Spinal cord (tissue), 10 donors: ENCODE data around the gene PTGIR. TPM values are rescaled to one million over a fixed set of nuclear protein-coding genes. Genes with fewer than 3 reads are reported as not detected.

Experiments
- DNase-seq, 6 donors: peaks; one replicate each; pipeline versions ENCODE4 v3.0.0 to v3.0.0-alpha.2; 2013 to 2015; ENCODE audit warnings: low spot score in 6 of 6, low read depth in 4 of 6
- H3K27ac ChIP-seq: one replicate; pipeline ENCODE4 v1.5.1; 2013; ENCODE audit warnings: low read depth, low read length, control low read depth
- H3K27me3 ChIP-seq: one replicate; pipeline ENCODE4 v1.6.1; 2013; ENCODE audit warnings: low read length; ENCODE audit not compliant: control insufficient read depth, insufficient read depth
- H3K36me3 ChIP-seq: one replicate; pipeline ENCODE4 v1.6.1; 2013; ENCODE audit warnings: low read length; ENCODE audit not compliant: control insufficient read depth, insufficient read depth
- H3K4me1 ChIP-seq: one replicate; pipeline ENCODE4 v1.6.1; 2013; ENCODE audit warnings: low read length; ENCODE audit not compliant: control insufficient read depth, insufficient read depth
- H3K4me3 ChIP-seq: one replicate; pipeline ENCODE4 v1.5.1; 2013; ENCODE audit warnings: low read depth, low read length, control low read depth
- H3K9me3 ChIP-seq: one replicate; pipeline ENCODE4 v1.6.1; 2013; ENCODE audit warnings: low read length; ENCODE audit not compliant: control insufficient read depth, insufficient read depth
- WGBS: methylation state at CpG from one replicate; pipeline ENCODE4 v1.1.5; 2013; ENCODE audit warnings: missing lambda C conversion rate; ENCODE audit not compliant: insufficient coverage; 5-methylcytosine and 5-hydroxymethylcytosine counted together
- polyA plus RNA-seq, 2 donors: library from polyadenylated mRNA; unstranded; fragments of 120-200 nt; gene quantifications; one replicate each; pipeline ENCODE4 v1.2.1, GENCODE V29; 2013; ENCODE audit not compliant: insufficient read length in 2 of 2
- total RNA-seq, 2 donors: library from RNA; depleted of rRNA in 1 of 2; stranded (reverse); fragments of 120-200 nt in 1 of 2; fragments of >200 nt in 1 of 2; gene quantifications; one replicate each; pipeline versions ENCODE4 v1.2.3 to v1.2.4, GENCODE V29; 2013 to 2014
- donor health status: healthy.

Gene PTGIR
- total and polyA plus RNA-seq, 4 donors = 0.62 to 1.9 (median 0.71) TPM

GRCh38 chr19:46608581-46609345 lies 16.1 kb downstream of the PTGIR start:
- Histone ChIP-seq H3K27ac (no peak overlapping the region), H3K4me1 (peaks cover 43% of the 10 kb centered on the region), H3K9me3 (no peaks in the 10 kb centered on the region), H3K36me3 (peaks cover 71% of the 10 kb centered on the region), H3K4me3 (no peak overlapping the region), H3K27me3 (no peaks in the 10 kb centered on the region)
- 91% methylated on average over 26 of the region's 27 CpGs for WGBS
- no peak for DNase-seq

- no peak overlapping the region for H3K4me3 ChIP-seq
- 80% methylated on average over 7 of the region's 9 CpGs for WGBS
- no peak overlapping the region for H3K27ac ChIP-seq
- no peaks in the 10 kb centered on the region for H3K9me3 ChIP-seq
- no peaks in the 10 kb centered on the region for H3K27me3 ChIP-seq
- peaks cover 76% of the 10 kb centered on the region for H3K36me3 ChIP-seq
- peaks cover 48% of the 10 kb centered on the region for H3K4me1 ChIP-seq
- DNase-seq = no peak
Observed at GRCh38 chr19:46608178-46608577, 16.7 kb downstream of the PTGIR start.

- H3K4me1 ChIP-seq = peaks cover 55% of the 10 kb centered on the region
- peaks cover 80% of the 10 kb centered on the region for H3K36me3 ChIP-seq
- H3K4me3 ChIP-seq = no peak overlapping the region
- DNase-seq = no peak
- no peaks in the 10 kb centered on the region for H3K9me3 ChIP-seq
- 70% methylated on average over 12 of the region's 12 CpGs for WGBS
- H3K27me3 ChIP-seq = no peaks in the 10 kb centered on the region
- H3K27ac ChIP-seq = no peak overlapping the region
Observed at GRCh38 chr19:46607448-46607841, 17.4 kb downstream of the PTGIR start.

GRCh38 chr19:46606681-46607447 lies 18.0 kb downstream of the PTGIR start:
- Histone ChIP-seq H3K4me1 (peaks cover 58% of the 10 kb centered on the region), H3K27me3 (no peaks in the 10 kb centered on the region), H3K27ac (no peak overlapping the region), H3K4me3 (no peak overlapping the region), H3K9me3 (no peaks in the 10 kb centered on the region), H3K36me3 (peaks cover 79% of the 10 kb centered on the region)
- no peak for DNase-seq
- WGBS = 86% methylated on average over 9 of the region's 12 CpGs

GRCh38 chr19:46606019-46606418 lies 18.9 kb downstream of the PTGIR start:
- DNase-seq = no peak
- Histone ChIP-seq H3K4me1 (peaks cover 58% of the 10 kb centered on the region), H3K36me3 (peaks cover 74% of the 10 kb centered on the region), H3K9me3 (no peaks in the 10 kb centered on the region), H3K27ac (no peak overlapping the region), H3K27me3 (no peaks in the 10 kb centered on the region), H3K4me3 (no peak overlapping the region)
- WGBS = 90% methylated on average over 11 of the region's 11 CpGs

- no peaks in the 10 kb centered on the region for H3K9me3 ChIP-seq
- 49% methylated on average over 13 of the region's 16 CpGs for WGBS
- DNase-seq = no peak
- peaks cover 61% of the 10 kb centered on the region for H3K4me1 ChIP-seq
- H3K36me3 ChIP-seq = peaks cover 68% of the 10 kb centered on the region
- peak overlapping the region; percentile 19 for H3K27ac ChIP-seq
- no peak overlapping the region for H3K4me3 ChIP-seq
- H3K27me3 ChIP-seq = no peaks in the 10 kb centered on the region
Observed at GRCh38 chr19:46605356-46605821, 19.5 kb downstream of the PTGIR start.

GRCh38 chr19:46604781-46605355 lies 20.0 kb downstream of the PTGIR start:
- H3K36me3 ChIP-seq = peaks cover 62% of the 10 kb centered on the region
- no peaks in the 10 kb centered on the region for H3K9me3 ChIP-seq
- no peak overlapping the region for H3K4me3 ChIP-seq
- peaks cover 65% of the 10 kb centered on the region for H3K4me1 ChIP-seq
- H3K27ac ChIP-seq = peak overlapping the region; percentile 19
- peak in 2 of 6 donors; percentile 40 to 64 for DNase-seq
- 24% methylated on average over 12 of the region's 13 CpGs for WGBS
- H3K27me3 ChIP-seq = no peaks in the 10 kb centered on the region

- Histone ChIP-seq H3K27me3 (no peaks in the 10 kb centered on the region), H3K9me3 (peaks cover 1% of the 10 kb centered on the region), H3K36me3 (peaks cover 52% of the 10 kb centered on the region), H3K4me1 (peaks cover 61% of the 10 kb centered on the region), H3K4me3 (peak overlapping the region; percentile 99), H3K27ac (peak overlapping the region; percentile 33)
- no peak for DNase-seq
- WGBS = 50% methylated on average over 6 of the region's 9 CpGs
Observed at GRCh38 chr19:46603752-46604231, 21.1 kb downstream of the PTGIR start.

GRCh38 chr19:46603195-46603637 lies 21.7 kb downstream of the PTGIR start:
- peaks cover 1% of the 10 kb centered on the region for H3K9me3 ChIP-seq
- DNase-seq = no peak
- peaks cover 46% of the 10 kb centered on the region for H3K36me3 ChIP-seq
- H3K4me1 ChIP-seq = peaks cover 61% of the 10 kb centered on the region
- peak overlapping the region; percentile 98 for H3K27ac ChIP-seq
- H3K4me3 ChIP-seq = peak overlapping the region; percentile 99
- WGBS = 41% methylated on average over 2 of the region's 2 CpGs
- no peaks in the 10 kb centered on the region for H3K27me3 ChIP-seq
